ENCODE results near the gene POP4. TPM values are rescaled to one million over a fixed set of nuclear protein-coding genes. Genes with fewer than 3 reads are reported as not detected.

POP4 gene
- total and polyA plus RNA-seq, 10 of the 15 experiments (the other 5 are each of a cell fraction or from before 2014, with no cell fraction given): 52.1 to 231 (median 118) TPM

GRCh38 chr19:29635963-29636362, 29.9 kb downstream of the POP4 start:
- Histone ChIP-seq H4K20me1 (ENCODE audit: control insufficient read depth, insufficient read depth) (no peaks in the 10 kb centered on the region), H3K4me1 (ENCODE audit: control insufficient read depth, insufficient read depth, low read length) (no peaks in the 10 kb centered on the region), H3K9ac (ENCODE audit: control insufficient read depth, insufficient read depth, low read length) (no peak overlapping the region), H3K4me2 (ENCODE audit: control insufficient read depth, insufficient read depth) (no peak overlapping the region), H3K36me3 (ENCODE audit: control insufficient read depth in 2 of 2, insufficient read depth in 2 of 2, low read length in 1 of 2) (no peaks in the 10 kb centered on the region), H3K79me2 (ENCODE audit: control insufficient read depth, insufficient read depth, low read length) (no peaks in the 10 kb centered on the region), H3K27ac (ENCODE audit: control insufficient read depth, insufficient read depth) (no peak overlapping the region), H3K9me3 (replicated peaks; ENCODE audit: control insufficient read depth, insufficient read depth, low read length) (no peaks in the 10 kb centered on the region), H2AFZ (ENCODE audit: control insufficient read depth, low read depth, low read length) (no peak overlapping the region), H3K4me3 (no peak overlapping the region), H3K27me3 (replicated peaks in 1 of 2; ENCODE audit: control insufficient read depth in 2 of 2, insufficient read depth in 2 of 2, low read length in 1 of 2) (no peaks in the 10 kb centered on the region)
- ChIA-PET RAD21 (ENCODE audit: unreplicated experiment) (no interaction called here), POLR2A (no interaction called here), CTCF (no interaction called here), SMC1A (ENCODE audit: uncharacterized antibody, unreplicated experiment) (no interaction called here)
- intact Hi-C loops (cut with micrococcal nuclease; ENCODE audit: unreplicated experiment): no loop called here
- TF ChIP-seq GABPA (IDR thresholded peaks at IDR 0.05; ENCODE audit: low read depth) (no peak), BCL3 (IDR thresholded peaks at IDR 0.05; ENCODE audit: borderline replicate concordance, insufficient read depth, low read depth, low read length, poor library complexity, severe bottlenecking) (no peak), POLR2AphosphoS2 (IDR thresholded peaks at IDR 0.05; ENCODE audit: low read depth, low read length) (no peak), SUZ12 (IDR thresholded peaks at IDR 0.05; ENCODE audit: unreplicated experiment) (no peak), NFYA (IDR thresholded peaks at IDR 0.05; ENCODE audit: borderline replicate concordance, low read depth, low read length) (no peak), ZSCAN29 (IDR thresholded peaks at IDR 0.05) (no peak), SKIL (IDR thresholded peaks at IDR 0.05; ENCODE audit: low read depth, poor library complexity, severe bottlenecking) (no peak), CEBPB (IDR thresholded peaks at IDR 0.05; ENCODE audit: borderline replicate concordance in 1 of 2, low read depth in 2 of 2, low read length in 2 of 2) (no peak), E4F1 (IDR thresholded peaks at IDR 0.05; ENCODE audit: borderline replicate concordance, partially characterized antibody) (no peak), CTCF (IDR thresholded peaks at IDR 0.05 in 2 of 3, conservative IDR thresholded peaks at IDR 0.05 in 1 of 3; ENCODE audit: control insufficient read depth in 2 of 3, extremely low read depth in 1 of 3, insufficient read depth in 1 of 3, low read depth in 3 of 3, low read length in 3 of 3) (no peak)
- ATAC-seq: no peak
- BruUV-seq (replicated peaks): no TSS peak
- FAIRE-seq: no peak
- WGBS (ENCODE audit: insufficient coverage, insufficient replicate concordance, low lambda C conversion rate, missing lambda C conversion rate): 60% methylated on average over 6 of the region's 6 CpGs
- in situ Hi-C loops (cut with MboI): no loop called here
- no peak for DNase-seq (ENCODE audit: low read depth, low spot score)
